Measurements from ENCODE around the gene RET. TPM values are rescaled to one million over a fixed set of nuclear protein-coding genes. Genes with fewer than 3 reads are reported as not detected.

RET gene
- total RNA-seq, 1 experiment from 2014 or later = not detected

- Histone ChIP-seq H3K36me3 (ENCODE audit: control insufficient read depth, insufficient read depth, low read length) (no peaks in the 10 kb centered on the region), H3K4me3 (ENCODE audit: low read depth, low read length) (no peak overlapping the region), H3K4me1 (no peaks in the 10 kb centered on the region), H3K27me3 (replicated peaks; ENCODE audit: control insufficient read depth, insufficient read depth, low read length) (peaks cover 1% of the 10 kb centered on the region; the same call in 1 of the 2 replicates), H3K9me3 (no peaks in the 10 kb centered on the region)
- TF ChIP-seq, protein P1, sequence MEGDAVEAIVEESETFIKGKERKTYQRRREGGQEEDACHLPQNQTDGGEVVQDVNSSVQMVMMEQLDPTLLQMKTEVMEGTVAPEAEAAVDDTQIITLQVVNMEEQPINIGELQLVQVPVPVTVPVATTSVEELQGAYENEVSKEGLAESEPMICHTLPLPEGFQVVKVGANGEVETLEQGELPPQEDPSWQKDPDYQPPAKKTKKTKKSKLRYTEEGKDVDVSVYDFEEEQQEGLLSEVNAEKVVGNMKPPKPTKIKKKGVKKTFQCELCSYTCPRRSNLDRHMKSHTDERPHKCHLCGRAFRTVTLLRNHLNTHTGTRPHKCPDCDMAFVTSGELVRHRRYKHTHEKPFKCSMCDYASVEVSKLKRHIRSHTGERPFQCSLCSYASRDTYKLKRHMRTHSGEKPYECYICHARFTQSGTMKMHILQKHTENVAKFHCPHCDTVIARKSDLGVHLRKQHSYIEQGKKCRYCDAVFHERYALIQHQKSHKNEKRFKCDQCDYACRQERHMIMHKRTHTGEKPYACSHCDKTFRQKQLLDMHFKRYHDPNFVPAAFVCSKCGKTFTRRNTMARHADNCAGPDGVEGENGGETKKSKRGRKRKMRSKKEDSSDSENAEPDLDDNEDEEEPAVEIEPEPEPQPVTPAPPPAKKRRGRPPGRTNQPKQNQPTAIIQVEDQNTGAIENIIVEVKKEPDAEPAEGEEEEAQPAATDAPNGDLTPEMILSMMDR (IDR thresholded peaks at IDR 0.05; ENCODE audit: insufficient read depth in 1 of 2, low read depth in 1 of 2, low read length in 1 of 2, severe bottlenecking in 1 of 2, unreplicated experiment in 1 of 2) = no peak
- ChIA-PET CTCF (no interaction called here), POLR2A (no interaction called here)
- no peaks in the 10 kb centered on the region for H3K4me1 Mint-ChIP-seq (ENCODE audit: low read depth, unreplicated experiment)
- H3K36me3 Mint-ChIP-seq (ENCODE audit: insufficient read depth, unreplicated experiment) = no peaks in the 10 kb centered on the region
- BruUV-seq (replicated peaks) = no TSS peak
- intact Hi-C loops (cut with micrococcal nuclease; ENCODE audit: unreplicated experiment) = no loop called here
- H3K4me3 Mint-ChIP-seq (ENCODE audit: unreplicated experiment) = no peak overlapping the region
- H3K9me3 Mint-ChIP-seq (ENCODE audit: unreplicated experiment) = no peaks in the 10 kb centered on the region
- peaks cover 23% of the 10 kb centered on the region for H3K27me3 Mint-ChIP-seq (ENCODE audit: insufficient read depth, unreplicated experiment)
- H3K27ac Mint-ChIP-seq (ENCODE audit: unreplicated experiment) = no peak overlapping the region
- DNase-seq = no peak
Measured at GRCh38 chr10:43122096-43122495, 45.2 kb downstream of the RET start.

DNA sequence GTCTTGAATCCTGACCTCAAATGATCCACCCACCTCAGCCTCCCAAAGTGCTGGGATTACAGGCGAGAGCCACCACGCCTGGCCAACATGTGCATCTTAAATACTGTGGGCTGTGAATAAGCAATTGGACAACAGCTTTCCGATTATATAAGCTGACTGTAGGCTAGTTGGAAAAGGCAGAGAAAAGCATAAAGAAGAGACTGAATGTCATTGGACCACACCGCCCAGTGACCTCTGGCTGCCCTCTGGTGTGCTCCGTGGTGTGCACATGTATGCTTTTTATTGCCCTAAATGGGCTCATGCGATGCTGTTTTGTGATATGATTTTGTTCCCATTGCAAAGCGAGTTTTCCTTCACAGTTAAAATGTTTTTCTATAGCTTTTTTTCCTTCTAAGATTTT, 46.0 kb downstream of the RET start:
- Mint-ChIP-seq H3K36me3 (ENCODE audit: insufficient read depth, unreplicated experiment) (no peaks in the 10 kb centered on the region), H3K27ac (ENCODE audit: unreplicated experiment) (no peak overlapping the region), H3K4me1 (ENCODE audit: low read depth, unreplicated experiment) (no peaks in the 10 kb centered on the region), H3K9me3 (ENCODE audit: unreplicated experiment) (no peaks in the 10 kb centered on the region), H3K27me3 (ENCODE audit: insufficient read depth, unreplicated experiment) (peaks cover 24% of the 10 kb centered on the region), H3K4me3 (ENCODE audit: unreplicated experiment) (no peak overlapping the region)
- Histone ChIP-seq H3K9me3 (no peaks in the 10 kb centered on the region), H3K27me3 (replicated peaks; ENCODE audit: control insufficient read depth, insufficient read depth, low read length) (peaks cover 1% of the 10 kb centered on the region; the same call in 1 of the 2 replicates), H3K4me1 (no peaks in the 10 kb centered on the region), H3K4me3 (ENCODE audit: low read depth, low read length) (no peak overlapping the region), H3K36me3 (ENCODE audit: control insufficient read depth, insufficient read depth, low read length) (no peaks in the 10 kb centered on the region)
- POLR2A ChIA-PET = no interaction called here
- TF ChIP-seq, protein P1 (IDR thresholded peaks at IDR 0.05; ENCODE audit: insufficient read depth in 1 of 2, low read depth in 1 of 2, low read length in 1 of 2, severe bottlenecking in 1 of 2, unreplicated experiment in 1 of 2) = no peak
- no TSS peak for BruUV-seq (replicated peaks)
- intact Hi-C loops (cut with micrococcal nuclease; ENCODE audit: unreplicated experiment) = no loop called here
- no peak for DNase-seq
- CTCF ChIA-PET = no interaction called here

DNA sequence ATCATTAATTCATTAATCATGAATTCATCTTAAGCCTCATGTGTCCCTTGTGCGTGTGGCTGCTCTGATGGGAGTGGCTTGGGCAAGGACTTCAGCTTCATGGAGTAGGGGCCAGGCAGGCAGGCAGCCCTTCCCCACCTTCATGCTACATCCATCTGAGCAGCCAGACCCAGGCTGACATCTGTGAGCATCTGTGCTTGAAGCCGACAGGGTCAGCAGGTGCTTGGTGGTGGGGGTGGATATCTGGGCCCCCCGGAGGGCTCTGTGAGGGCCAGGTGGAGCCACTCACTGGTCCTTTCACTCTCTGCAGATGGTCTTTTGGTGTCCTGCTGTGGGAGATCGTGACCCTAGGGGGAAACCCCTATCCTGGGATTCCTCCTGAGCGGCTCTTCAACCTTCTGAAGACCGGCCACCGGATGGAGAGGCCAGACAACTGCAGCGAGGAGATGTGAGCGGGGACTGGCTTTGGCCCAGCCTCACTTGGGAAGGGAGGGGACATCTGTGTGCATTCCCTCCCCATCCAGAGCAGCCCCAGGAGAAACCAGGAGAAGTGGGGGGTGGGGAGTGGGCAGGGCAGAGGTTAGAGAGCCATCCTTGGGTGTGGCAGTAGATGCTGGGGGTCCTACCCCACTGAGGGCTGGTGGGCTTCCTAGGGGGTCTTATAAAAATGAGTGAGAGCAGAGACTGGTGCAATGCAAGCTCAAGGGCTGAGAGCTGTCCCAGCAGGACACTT, 46.7 kb downstream of the RET start:
- ChIA-PET POLR2A (no interaction called here), CTCF (no interaction called here)
- no peaks in the 10 kb centered on the region for H3K36me3 ChIP-seq (ENCODE audit: control insufficient read depth, insufficient read depth, low read length)
- H3K9me3 ChIP-seq = no peaks in the 10 kb centered on the region
- H3K36me3 Mint-ChIP-seq (ENCODE audit: insufficient read depth, unreplicated experiment) = no peaks in the 10 kb centered on the region
- no peaks in the 10 kb centered on the region for H3K9me3 Mint-ChIP-seq (ENCODE audit: unreplicated experiment)
- H3K4me3 Mint-ChIP-seq (ENCODE audit: unreplicated experiment) = no peak overlapping the region
- BruUV-seq (replicated peaks) = no TSS peak
- intact Hi-C loops (cut with micrococcal nuclease; ENCODE audit: unreplicated experiment) = no loop called here
- no peak for DNase-seq
- no peaks in the 10 kb centered on the region for H3K4me1 Mint-ChIP-seq (ENCODE audit: low read depth, unreplicated experiment)
- H3K4me3 ChIP-seq (ENCODE audit: low read depth, low read length) = no peak overlapping the region
- H3K27me3 Mint-ChIP-seq (ENCODE audit: insufficient read depth, unreplicated experiment) = peaks cover 28% of the 10 kb centered on the region
- TF ChIP-seq, protein P1 (IDR thresholded peaks at IDR 0.05; ENCODE audit: insufficient read depth in 1 of 2, low read depth in 1 of 2, low read length in 1 of 2, severe bottlenecking in 1 of 2, unreplicated experiment in 1 of 2) = no peak
- no peaks in the 10 kb centered on the region for H3K4me1 ChIP-seq
- no peak overlapping the region for H3K27ac Mint-ChIP-seq (ENCODE audit: unreplicated experiment)
- peaks cover 1% of the 10 kb centered on the region; the same call in 1 of the 2 replicates for H3K27me3 ChIP-seq (replicated peaks; ENCODE audit: control insufficient read depth, insufficient read depth, low read length)
